Measurements from ENCODE around the gene CIAPIN1. TPM values are rescaled to one million over a fixed set of nuclear protein-coding genes. Genes with fewer than 3 reads are reported as not detected.

CIAPIN1 gene
- 70.5 and 92.1 TPM in 2 replicates for total RNA-seq

DNA sequence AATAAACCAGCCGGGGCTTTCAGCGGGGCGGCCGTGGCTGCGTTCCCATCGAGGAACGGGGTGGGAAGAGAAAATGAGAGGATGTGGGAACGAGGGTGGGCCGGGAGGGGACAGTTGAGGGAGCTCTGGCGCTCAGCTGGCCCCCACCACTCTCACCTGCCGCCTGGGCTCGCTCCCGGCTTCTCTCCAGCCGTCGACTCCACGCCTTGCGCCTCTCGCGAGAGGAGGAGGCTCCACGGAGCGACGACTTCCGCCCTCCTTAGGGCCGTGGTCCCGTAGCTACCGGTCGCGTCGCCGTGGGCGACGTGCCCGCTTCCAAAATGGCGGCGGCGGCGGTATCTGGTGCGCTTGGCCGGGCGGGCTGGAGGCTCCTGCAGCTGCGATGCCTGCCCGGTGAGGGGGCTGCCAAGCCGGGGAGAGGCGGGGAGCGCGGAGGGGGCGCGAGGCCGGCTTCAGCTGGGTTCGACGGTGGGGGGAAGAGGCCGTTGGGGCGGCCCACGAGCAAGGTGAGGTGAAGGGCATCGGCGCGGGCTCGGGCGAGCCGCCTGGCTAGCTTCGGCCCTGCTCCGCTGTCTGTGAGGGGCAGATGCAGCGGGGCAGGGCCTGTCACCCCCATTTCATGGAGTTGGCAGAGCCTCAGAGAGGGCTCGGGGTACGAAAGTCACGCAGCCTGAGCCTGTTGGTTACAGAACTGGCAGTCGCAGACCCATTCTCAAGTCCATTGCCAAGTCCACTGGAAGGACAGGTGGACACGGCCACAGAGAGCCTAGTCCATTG, at the start of gene CIAPIN1, which contains the start of gene COQ9:
TSS of gene CIAPIN1 (minus strand) at position 200 of the 777 bp plus-strand sequence. CDS start 6,457 bp downstream, outside the sequence.
TSS of gene COQ9 (plus strand) at position 294 of the 777 bp plus-strand sequence. CDS start at position 321, 27 bp downstream.
- DNase-seq: peak; percentile 97

DNA sequence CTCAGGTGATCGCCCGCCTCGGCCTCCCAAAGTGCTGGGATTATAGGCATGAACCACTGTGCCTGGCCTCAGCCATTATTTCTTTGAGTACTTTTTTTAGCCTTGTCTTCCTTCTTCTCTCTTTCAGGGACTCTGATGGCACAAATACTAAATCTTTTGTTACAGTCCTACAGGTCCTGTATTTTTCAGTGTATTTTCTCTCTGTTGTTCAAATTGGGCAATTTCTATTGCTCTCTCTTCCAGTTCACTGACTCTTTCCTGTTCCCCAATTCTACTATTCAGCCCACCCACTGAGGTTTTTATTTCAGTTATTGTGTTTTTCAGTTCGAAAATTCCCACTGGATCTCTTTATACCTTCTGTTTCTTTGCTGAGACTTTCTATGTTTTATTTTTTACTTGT, 46.6 kb upstream of the CIAPIN1 start:
- no peak for DNase-seq

DNA sequence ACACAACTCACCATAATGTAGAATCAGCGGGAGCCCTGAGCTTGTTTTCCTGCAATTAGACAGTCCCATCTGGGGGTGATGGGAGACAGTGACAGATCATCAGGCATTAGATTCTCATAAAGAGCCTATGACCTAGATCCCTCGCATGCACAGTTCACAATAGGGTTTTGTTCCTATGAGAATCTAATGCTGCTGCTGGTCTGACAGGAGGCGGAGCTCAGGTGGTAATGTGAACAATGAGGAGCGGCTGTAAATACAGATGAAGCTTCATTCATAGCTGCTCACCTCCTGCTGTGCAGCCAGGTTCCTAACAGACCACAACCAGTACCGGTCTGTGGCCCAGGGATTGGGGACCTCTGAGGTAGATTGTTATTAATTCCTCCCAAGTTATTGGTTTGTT, 42.0 kb upstream of the CIAPIN1 start:
- DNase-seq: no peak

DNA sequence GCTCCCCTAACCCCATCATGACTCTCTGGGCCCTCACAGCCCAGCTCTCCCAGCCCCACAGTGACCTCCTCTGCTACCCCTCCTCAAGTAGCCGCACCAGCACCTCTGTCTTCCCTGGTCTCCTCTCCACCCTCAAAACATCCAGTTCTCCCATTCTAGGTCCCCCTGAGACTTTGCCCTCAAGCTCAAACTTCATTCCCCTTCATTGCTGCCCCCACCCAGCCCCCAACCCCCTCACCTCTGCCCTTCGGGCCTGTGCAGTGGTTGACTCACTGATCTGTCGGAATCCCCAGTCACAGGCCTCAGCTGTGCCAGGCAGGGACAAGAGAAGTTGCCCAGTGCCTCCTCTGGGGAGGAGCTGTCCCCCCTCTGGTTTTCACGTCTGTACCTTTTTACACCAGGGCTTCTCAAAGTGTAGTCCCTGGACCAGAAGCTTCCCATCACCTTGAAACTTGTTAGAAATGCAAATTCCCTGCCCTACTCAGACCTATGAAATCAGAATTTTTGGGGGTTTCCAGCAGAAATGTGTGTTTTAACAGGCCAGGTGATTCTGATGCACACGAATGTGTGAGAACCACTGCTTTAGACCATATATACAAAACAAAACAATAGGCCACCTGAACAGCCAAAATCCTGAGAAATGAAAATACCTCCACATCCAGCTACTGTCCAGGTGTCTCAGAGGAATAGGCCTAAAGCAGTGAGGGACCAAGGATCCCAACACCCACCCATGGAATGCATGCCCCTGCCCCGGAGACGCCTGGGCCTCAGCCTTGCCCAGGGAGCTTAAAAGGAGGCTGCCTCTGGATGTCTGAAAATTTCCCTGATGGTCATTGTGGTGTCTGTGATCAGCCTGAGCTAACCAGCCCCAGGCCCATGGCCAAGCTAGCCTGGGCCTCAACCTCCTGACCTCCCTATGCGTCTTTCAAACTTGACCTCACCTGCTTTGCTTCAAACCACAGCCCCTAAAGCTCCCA, 40.0 kb upstream of the CIAPIN1 start:
- no peak for DNase-seq

GRCh38 chr16:57485916-57486857, 39.0 kb upstream of the CIAPIN1 start, which contains the start of gene DOK4:
Gene DOK4 (minus strand): TSS chr16:57486493. CDS start chr16:57479507, 6,986 bp downstream.
- DNase-seq: peak; percentile 64

DNA sequence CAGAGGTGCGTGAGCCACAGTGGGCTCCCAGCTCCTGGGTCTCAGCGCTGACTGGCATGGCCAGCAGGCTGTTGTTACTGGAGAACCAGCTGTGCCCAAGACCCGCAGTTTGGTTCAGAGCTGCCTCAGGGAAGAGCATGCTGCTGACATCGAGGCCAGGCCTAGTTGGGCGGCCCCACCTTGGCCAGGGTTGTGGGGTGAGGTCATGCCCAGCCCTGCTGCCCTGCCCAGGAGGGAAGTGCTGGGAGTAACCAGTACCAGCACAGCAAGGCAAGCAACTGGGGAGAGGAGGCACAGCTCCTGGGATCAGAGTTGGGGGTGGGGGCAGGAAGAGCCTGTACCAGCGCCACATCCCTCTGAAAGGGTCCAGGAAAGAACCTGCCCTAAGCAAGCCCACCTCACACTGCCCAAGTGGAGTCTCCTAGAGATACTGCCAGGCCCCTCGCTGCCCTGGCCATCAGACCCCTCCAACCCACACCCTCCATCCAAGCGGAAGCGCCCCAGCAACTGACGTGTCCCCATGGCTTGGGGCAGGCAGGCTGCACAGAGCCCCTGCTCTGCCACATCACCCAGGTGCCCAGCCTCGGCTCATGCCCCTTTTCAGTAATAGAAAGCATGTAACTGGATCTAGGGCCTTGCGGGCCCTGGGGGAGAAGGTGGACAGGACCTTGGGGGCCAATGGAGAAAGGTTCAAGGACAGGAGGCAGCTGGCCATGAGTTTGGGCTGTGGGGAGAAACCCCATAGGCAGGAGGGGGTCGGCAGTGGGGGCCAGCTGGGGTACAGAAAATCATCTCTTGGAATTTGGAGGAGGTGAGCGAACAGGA, 38.1 kb upstream of the CIAPIN1 start:
- no peak for DNase-seq

DNA sequence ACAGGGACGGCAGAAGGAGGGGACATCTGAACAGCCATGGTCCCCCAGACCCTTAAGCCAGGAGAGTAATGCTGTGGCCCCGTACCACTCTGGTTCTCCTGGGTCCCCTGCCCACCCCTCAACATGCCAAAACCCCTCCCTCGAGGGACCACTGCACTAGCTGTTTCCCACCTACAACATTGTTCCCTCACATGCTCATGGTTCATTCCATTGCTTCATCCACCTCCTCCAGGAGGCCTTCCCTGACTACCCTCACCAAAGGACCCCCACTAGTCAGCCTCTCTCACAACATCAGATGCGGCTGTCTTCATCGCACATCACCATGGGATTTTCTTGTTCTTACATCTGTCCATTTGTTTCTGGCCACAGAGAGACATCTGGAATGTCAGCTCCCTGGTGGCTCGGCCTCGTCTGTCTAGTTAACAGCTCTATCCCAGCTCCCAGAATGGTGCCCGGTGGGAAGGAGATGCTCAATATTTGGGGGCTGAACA, 37.4 kb upstream of the CIAPIN1 start:
- no peak for DNase-seq

- no peak for DNase-seq
Observed at GRCh38 chr16:57483725-57484514, 36.7 kb upstream of the CIAPIN1 start.

- no peak for DNase-seq
Observed at GRCh38 chr16:57482845-57483545, 35.8 kb upstream of the CIAPIN1 start.

DNA sequence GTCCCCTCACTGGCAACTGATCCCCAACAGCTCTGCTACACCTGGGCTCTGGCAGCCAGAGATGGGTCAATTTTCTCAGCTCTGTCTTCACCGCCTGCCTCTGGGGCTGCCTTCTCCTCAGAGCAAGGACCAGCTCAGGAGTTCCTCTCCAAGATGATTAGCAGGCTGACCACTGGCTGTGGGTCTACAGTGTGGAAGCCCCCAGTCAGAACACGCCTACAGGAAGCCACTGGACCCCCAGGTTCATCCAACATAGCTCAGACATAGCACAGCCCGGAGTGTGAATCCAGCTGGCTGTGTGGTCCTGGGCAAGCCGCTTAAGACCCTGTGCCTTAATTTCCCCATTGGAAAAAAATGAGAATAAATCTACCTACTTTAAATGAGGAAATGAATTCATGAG, 34.2 kb upstream of the CIAPIN1 start:
- DNase-seq: no peak

GRCh38 chr16:57480754-57481230, 33.6 kb upstream of the CIAPIN1 start:
- no peak for DNase-seq

DNA sequence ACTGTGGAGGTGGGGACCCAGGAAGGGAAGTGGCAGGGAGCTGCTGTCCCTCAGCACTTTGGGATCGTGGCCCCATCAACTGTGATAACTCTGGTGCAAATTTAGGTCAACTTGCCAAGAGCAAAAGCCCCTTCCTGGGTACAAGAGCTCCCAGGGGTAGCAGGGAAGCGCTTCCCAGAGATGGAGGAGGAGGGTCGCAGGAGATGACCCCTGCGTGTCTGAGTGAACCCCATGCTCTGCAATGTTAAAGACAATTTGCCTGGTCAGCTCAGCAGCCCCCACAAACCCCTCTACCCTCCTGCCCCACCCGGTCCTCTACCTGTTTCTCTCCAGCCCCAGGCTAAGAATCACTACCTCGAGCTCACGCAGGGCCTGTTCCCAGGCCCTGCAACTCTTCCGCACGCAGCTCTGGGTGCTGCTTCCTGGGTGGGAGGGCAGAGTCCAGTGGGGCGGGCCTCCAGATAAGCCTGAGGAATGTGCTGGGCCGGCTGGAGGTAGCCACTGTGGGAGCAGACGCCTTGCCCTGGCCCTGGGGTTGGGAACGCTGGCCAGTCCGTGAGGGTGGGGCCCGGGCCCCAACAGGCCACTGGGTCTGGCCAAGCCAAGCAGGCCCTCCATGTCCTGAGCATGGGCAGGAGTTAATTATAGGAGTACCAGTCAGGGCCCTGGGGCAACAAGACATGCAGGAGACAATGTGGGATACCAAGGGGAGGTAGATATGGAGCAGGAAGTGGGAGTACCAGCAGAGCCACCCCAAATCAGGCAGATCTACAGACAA, 33.0 kb upstream of the CIAPIN1 start:
- no peak for DNase-seq

GRCh38 chr16:57479205-57479975, 32.2 kb upstream of the CIAPIN1 start:
- DNase-seq: peak; percentile 26

- no peak for DNase-seq
Observed at GRCh38 chr16:57478396-57479204, 31.4 kb upstream of the CIAPIN1 start.

- DNase-seq: no peak
Observed at GRCh38 chr16:57477531-57478202, 30.5 kb upstream of the CIAPIN1 start.
